Neural cell (in vitro differentiated cells): ENCODE data around the gene MMP20. TPM values are rescaled to one million over a fixed set of nuclear protein-coding genes. Genes with fewer than 3 reads are reported as not detected.

ENCODE experiments used
- H2AFZ ChIP-seq: fragments of 200-600, 300-800 bp; sonication (generic), shearing (Covaris generic); 2 replicates; pipeline ENCODE4 v1.6.0; 2014; ENCODE audit warnings: low read depth, mild to moderate bottlenecking, antibody characterized with exemption, low read length, moderate library complexity
- H3F3A ChIP-seq: fragments of 200-600 bp; shearing (Covaris generic); 2 replicates; pipeline ENCODE4 v1.6.1; 2016; ENCODE audit warnings: mild to moderate bottlenecking, moderate library complexity, mixed read lengths, antibody characterized with exemption, low read length; ENCODE audit not compliant: insufficient read depth, poor library complexity, severe bottlenecking
- H3K27ac ChIP-seq: fragments of 200-600, 300-800 bp; sonication (generic), shearing (Covaris generic); 2 replicates; pipeline ENCODE4 v1.5.1; 2014; ENCODE audit warnings: mild to moderate bottlenecking, low read length, moderate library complexity
- H3K27me3 ChIP-seq: fragments of 300-800, 200-600 bp; sonication (generic), shearing (Covaris generic); 2 replicates; pipeline ENCODE4 v1.6.0; 2014; ENCODE audit warnings: mild to moderate bottlenecking, low read depth, low read length, moderate library complexity; ENCODE audit not compliant: insufficient read depth
- H3K36me3 ChIP-seq: fragments of 300-800, 200-600 bp; sonication (generic), shearing (Covaris generic); 2 replicates; pipeline ENCODE4 v1.5.1; 2014; ENCODE audit warnings: mild to moderate bottlenecking, antibody characterized with exemption, low read length, moderate library complexity; ENCODE audit not compliant: insufficient read depth
- H3K4me2 ChIP-seq: fragments of 300-800, 200-600 bp; sonication (generic), shearing (Covaris generic); 2 replicates; pipeline ENCODE4 v1.6.0; 2014; ENCODE audit warnings: mild to moderate bottlenecking, low read length
- H3K4me3 ChIP-seq: fragments of 300-800, 200-600 bp; sonication (generic), shearing (Covaris generic); 2 replicates; pipeline ENCODE4 v1.5.1; 2014; ENCODE audit warnings: mild to moderate bottlenecking, low read length, moderate library complexity
- H3K79me2 ChIP-seq: fragments of 200-600 bp; shearing (Covaris generic); replicated peaks from 2 replicates; pipeline ENCODE4 v1.6.0; 2014; ENCODE audit warnings: mild to moderate bottlenecking, low read length, moderate library complexity; ENCODE audit not compliant: insufficient read depth
- H3K9ac ChIP-seq: fragments of 300-800, 200-600 bp; sonication (generic), shearing (Covaris generic); 2 replicates; pipeline ENCODE4 v1.6.1; 2016; ENCODE audit warnings: mild to moderate bottlenecking, low read length, mixed read lengths
- H3K9me2 ChIP-seq: fragments of 200-600 bp; shearing (Covaris generic); 2 replicates; pipeline ENCODE4 v1.6.1; 2016; ENCODE audit warnings: mild to moderate bottlenecking, low read length, mixed read lengths; ENCODE audit not compliant: insufficient read depth
- H3K9me3 ChIP-seq: fragments of 200-600, 300-800 bp; sonication (generic), shearing (Covaris generic); 2 replicates; pipeline ENCODE4 v1.6.1; 2016; ENCODE audit warnings: mild to moderate bottlenecking, mixed run types, low read length, moderate library complexity, mixed read lengths
- H4K20me1 ChIP-seq: fragments of 200-600 bp; shearing (Covaris generic); 2 replicates; pipeline ENCODE4 v1.6.1; 2016; ENCODE audit warnings: mild to moderate bottlenecking, mixed run types; ENCODE audit not compliant: insufficient read depth
- EP300 ChIP-seq: fragments of 450-650 bp; conservative IDR thresholded peaks from 2 replicates; pipeline ENCODE4 v1.6.1; 2014; ENCODE audit warnings: antibody characterized with exemption, mild to moderate bottlenecking, moderate library complexity; ENCODE audit not compliant: poor library complexity, severe bottlenecking
- EZH2 ChIP-seq: fragments of 200-600, 300-800 bp; shearing (Covaris generic), sonication (generic); IDR thresholded peaks from 2 replicates; pipeline ENCODE4 v1.6.1; 2014; ENCODE audit warnings: antibody characterized with exemption, low read length, borderline replicate concordance, mild to moderate bottlenecking; ENCODE audit not compliant: insufficient read depth, poor library complexity, severe bottlenecking
- MXI1 ChIP-seq: fragments of 450-650 bp; conservative IDR thresholded peaks from 2 replicates; pipeline ENCODE4 v1.6.1; 2014; ENCODE audit warnings: antibody characterized with exemption, mild to moderate bottlenecking; ENCODE audit not compliant: poor library complexity, severe bottlenecking
- POLR2AphosphoS5 ChIP-seq: IDR thresholded peaks from 2 replicates; pipeline ENCODE4 v1.6.1; 2012
- RAD21 ChIP-seq: fragments of 450-650 bp; conservative IDR thresholded peaks from 2 replicates; pipeline ENCODE4 v1.6.1; 2014; ENCODE audit warnings: antibody characterized with exemption, mild to moderate bottlenecking, moderate library complexity
- REST ChIP-seq: IDR thresholded peaks from 2 replicates; pipeline ENCODE4 v1.6.1; 2012; ENCODE audit warnings: borderline replicate concordance
- SMC3 ChIP-seq: fragments of 450-650 bp; conservative IDR thresholded peaks from 2 replicates; pipeline ENCODE4 v1.6.1; 2014; ENCODE audit warnings: antibody characterized with exemption, mild to moderate bottlenecking, moderate library complexity; ENCODE audit not compliant: poor library complexity
- TAF1 ChIP-seq: IDR thresholded peaks from 2 replicates; pipeline ENCODE4 v1.6.1; 2012; ENCODE audit warnings: low read depth
- polyA plus RNA-seq: library from polyadenylated mRNA; depleted of rRNA; stranded (reverse); fragments of >200 nt; gene quantifications from 2 replicates; pipeline ENCODE4 v1.2.3, GENCODE V29; 2014
- TF ChIP-seq, protein P1 (sequence below): fragments of 450-650 bp; IDR thresholded peaks from 2 replicates; pipeline ENCODE4 v1.5.1; 2014; ENCODE audit warnings: antibody characterized with exemption, mild to moderate bottlenecking, moderate library complexity; ENCODE audit not compliant: poor library complexity, severe bottlenecking

The MMP20 gene
- polyA plus RNA-seq, 1 donor from 2014 or later, result not detected

GRCh38 chr11:102576350-102576749 is 48.8 kb downstream of the MMP20 start:
- H3K36me3 ChIP-seq, result no peaks in the 10 kb centered on the region
- H3K4me3 ChIP-seq, result no peak overlapping the region
- H3K9ac ChIP-seq, result no peak overlapping the region
- no peaks in the 10 kb centered on the region for H3F3A ChIP-seq
- H3K27me3 ChIP-seq, result no peaks in the 10 kb centered on the region
- H3K9me3 ChIP-seq, result no peaks in the 10 kb centered on the region
- H4K20me1 ChIP-seq, result no peaks in the 10 kb centered on the region
- H2AFZ ChIP-seq, result no peak overlapping the region
- no peak overlapping the region for H3K4me2 ChIP-seq
- TF ChIP-seq RAD21 (no peak), EZH2 (no peak), EP300 (no peak), REST (no peak), POLR2AphosphoS5 (no peak), MXI1 (no peak), TAF1 (no peak), SMC3 (no peak)
- TF ChIP-seq, protein P1, sequence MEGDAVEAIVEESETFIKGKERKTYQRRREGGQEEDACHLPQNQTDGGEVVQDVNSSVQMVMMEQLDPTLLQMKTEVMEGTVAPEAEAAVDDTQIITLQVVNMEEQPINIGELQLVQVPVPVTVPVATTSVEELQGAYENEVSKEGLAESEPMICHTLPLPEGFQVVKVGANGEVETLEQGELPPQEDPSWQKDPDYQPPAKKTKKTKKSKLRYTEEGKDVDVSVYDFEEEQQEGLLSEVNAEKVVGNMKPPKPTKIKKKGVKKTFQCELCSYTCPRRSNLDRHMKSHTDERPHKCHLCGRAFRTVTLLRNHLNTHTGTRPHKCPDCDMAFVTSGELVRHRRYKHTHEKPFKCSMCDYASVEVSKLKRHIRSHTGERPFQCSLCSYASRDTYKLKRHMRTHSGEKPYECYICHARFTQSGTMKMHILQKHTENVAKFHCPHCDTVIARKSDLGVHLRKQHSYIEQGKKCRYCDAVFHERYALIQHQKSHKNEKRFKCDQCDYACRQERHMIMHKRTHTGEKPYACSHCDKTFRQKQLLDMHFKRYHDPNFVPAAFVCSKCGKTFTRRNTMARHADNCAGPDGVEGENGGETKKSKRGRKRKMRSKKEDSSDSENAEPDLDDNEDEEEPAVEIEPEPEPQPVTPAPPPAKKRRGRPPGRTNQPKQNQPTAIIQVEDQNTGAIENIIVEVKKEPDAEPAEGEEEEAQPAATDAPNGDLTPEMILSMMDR, result no peak
- H3K27ac ChIP-seq, result no peak overlapping the region
- H3K79me2 ChIP-seq, result no peaks in the 10 kb centered on the region
- H3K9me2 ChIP-seq, result no peaks in the 10 kb centered on the region

DNA sequence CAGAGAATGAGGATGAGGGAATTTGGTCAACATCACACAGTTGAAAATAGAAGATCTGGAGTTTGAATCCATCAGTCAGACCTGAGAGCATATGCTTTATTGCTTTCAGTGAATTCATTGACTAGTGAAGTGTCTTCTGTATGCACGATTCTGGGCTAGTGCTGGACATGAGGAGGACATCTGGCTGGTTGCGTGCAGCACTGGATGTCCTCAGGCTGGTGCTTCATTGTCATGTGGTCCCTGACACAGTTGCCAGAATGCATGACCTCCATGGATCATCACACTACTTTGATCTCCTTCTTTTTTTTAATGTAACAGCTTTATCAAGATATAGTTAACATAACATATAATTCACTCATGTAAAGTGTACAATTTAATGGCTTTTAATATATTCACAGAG is 50.1 kb downstream of the MMP20 start:
- no peaks in the 10 kb centered on the region for H3K9me2 ChIP-seq
- no peak overlapping the region for H3K4me2 ChIP-seq
- TF ChIP-seq EP300 (no peak), TAF1 (no peak), POLR2AphosphoS5 (no peak), SMC3 (no peak), RAD21 (no peak)
- TF ChIP-seq, protein P1, result no peak
- H3K36me3 ChIP-seq, result no peaks in the 10 kb centered on the region
- no peaks in the 10 kb centered on the region for H3F3A ChIP-seq
- H2AFZ ChIP-seq, result no peak overlapping the region
- H3K9ac ChIP-seq, result no peak overlapping the region
- H3K4me3 ChIP-seq, result no peak overlapping the region
- no peaks in the 10 kb centered on the region for H3K9me3 ChIP-seq
- no peaks in the 10 kb centered on the region for H3K27me3 ChIP-seq
- H3K79me2 ChIP-seq, result no peaks in the 10 kb centered on the region
- no peak overlapping the region for H3K27ac ChIP-seq
- H4K20me1 ChIP-seq, result no peaks in the 10 kb centered on the region
